DND-41 (cell line): ENCODE results near the gene GLCCI1.

Experiments used
- CTCF ChIP-seq: IDR thresholded peaks from 2 replicates; pipeline ENCODE4 v1.5.1; 2012; ENCODE audit warnings: borderline replicate concordance, low read length, moderate library complexity, mild to moderate bottlenecking; ENCODE audit not compliant: poor library complexity, severe bottlenecking; ENCODE audit errors: extremely low read depth
- EZH2 ChIP-seq: IDR thresholded peaks from 3 replicates; pipeline ENCODE4 v1.6.1; 2012; ENCODE audit warnings: borderline replicate concordance, low read depth, mild to moderate bottlenecking, moderate library complexity, low read length, inconsistent platforms; ENCODE audit not compliant: severe bottlenecking

- no peak for TF ChIP-seq CTCF
- no peak for TF ChIP-seq EZH2
Measured at GRCh38 chr7:8064828-8065227, 96.2 kb downstream of the GLCCI1 start.
